Smooth muscle cell (in vitro differentiated cells): ENCODE data around the gene ACACA. TPM values are rescaled to one million over a fixed set of nuclear protein-coding genes. Genes with fewer than 3 reads are reported as not detected.

Experiments used
- DNase-seq: peaks from one replicate; lab custom pipeline; 2025; ENCODE audit not compliant: unreplicated experiment; lab: John Stamatoyannopoulos, UW
- H2AFZ ChIP-seq: fragments of 200-600 bp; sonication (generic); 2 replicates; pipeline ENCODE4 v1.6.0; 2016; ENCODE audit warnings: antibody characterized with exemption, low read depth, mild to moderate bottlenecking
- H3F3A ChIP-seq: fragments of 200-600 bp; sonication (generic); 2 replicates; pipeline ENCODE4 v1.6.0; 2017; ENCODE audit warnings: antibody characterized with exemption, low read depth
- H3K27ac ChIP-seq: fragments of 200-600 bp; sonication (generic); 2 replicates; pipeline ENCODE4 v1.5.1; 2016; ENCODE audit warnings: low read depth, mild to moderate bottlenecking
- H3K27me3 ChIP-seq: fragments of 200-600 bp; sonication (generic); 2 replicates; pipeline ENCODE4 v1.6.1; 2016; ENCODE audit warnings: low read depth, mild to moderate bottlenecking
- H3K36me3 ChIP-seq: fragments of 200-600 bp; sonication (generic); 2 replicates; pipeline ENCODE4 v1.5.1; 2016; ENCODE audit warnings: low read depth
- H3K4me1 ChIP-seq: fragments of 200-600 bp; sonication (generic); 2 replicates; pipeline ENCODE4 v1.5.1; 2016; ENCODE audit warnings: low read depth
- H3K4me2 ChIP-seq: fragments of 200-600 bp; sonication (generic); 2 replicates; pipeline ENCODE4 v1.6.0; 2016; ENCODE audit warnings: mild to moderate bottlenecking
- H3K4me3 ChIP-seq: fragments of 200-600 bp; sonication (generic); 2 replicates; pipeline ENCODE4 v1.5.1; 2016; ENCODE audit warnings: mild to moderate bottlenecking
- H3K79me2 ChIP-seq: fragments of 200-600 bp; sonication (generic); 2 replicates; pipeline ENCODE4 v1.6.0; 2016; ENCODE audit warnings: low read depth, mild to moderate bottlenecking
- H3K9ac ChIP-seq: fragments of 200-600 bp; sonication (generic); 2 replicates; pipeline ENCODE4 v1.6.0; 2016; ENCODE audit warnings: low read depth
- H3K9me3 ChIP-seq: fragments of 200-600 bp; sonication (generic); replicated peaks from 2 replicates; pipeline ENCODE4 v1.5.1; 2016; ENCODE audit warnings: low read depth
- H4K20me1 ChIP-seq: fragments of 200-600 bp; sonication (generic); 2 replicates; pipeline ENCODE4 v1.6.0; 2016; ENCODE audit warnings: low read depth
- CTCF ChIP-seq: fragments of 200-600 bp; sonication (generic); IDR thresholded peaks from 2 replicates; pipeline ENCODE4 v1.5.1; 2017; ENCODE audit warnings: borderline replicate concordance, mild to moderate bottlenecking, antibody characterized with exemption; ENCODE audit not compliant: insufficient read depth, poor library complexity, severe bottlenecking
- WGBS: methylation state at CpG from one replicate; pipeline ENCODE4 v1.1.7; 2016; ENCODE audit warnings: low lambda C conversion rate; 5-methylcytosine and 5-hydroxymethylcytosine counted together
- polyA plus RNA-seq: library from polyadenylated mRNA; unstranded; fragments of >200 nt; fragmentation: Nextera tagmentation; extraction: Ambion mirVana; gene quantifications from 2 replicates; pipeline ENCODE4 v1.2.1, GENCODE V29; 2016
- total RNA-seq: library from RNA; depleted of rRNA; stranded (reverse); fragments of >200 nt; gene quantifications from 2 replicates; pipeline ENCODE4 v1.2.3, GENCODE V29; 2014

Gene ACACA
- total and polyA plus RNA-seq, 2 experiments from 2014 or later: 16.4 to 33.9 TPM

GRCh38 chr17:37299257-37299980 is 107.2 kb downstream of the ACACA start:
- Histone ChIP-seq H3K4me3 (no peak overlapping the region), H2AFZ (peak overlapping the region; percentile 67), H3K9me3 (no peaks in the 10 kb centered on the region), H3K27me3 (no peaks in the 10 kb centered on the region), H3K27ac (peak overlapping the region; percentile 74), H3K79me2 (peaks cover 28% of the 10 kb centered on the region), H3K36me3 (no peaks in the 10 kb centered on the region), H4K20me1 (peaks cover 10% of the 10 kb centered on the region), H3K4me1 (peaks cover 37% of the 10 kb centered on the region), H3F3A (peaks cover 3% of the 10 kb centered on the region), H3K9ac (peak overlapping the region; percentile 4), H3K4me2 (peak overlapping the region; percentile 75)
- no peak for DNase-seq
- WGBS: 26% methylated on average over 7 of the region's 7 CpGs
- no peak for TF ChIP-seq CTCF

DNA sequence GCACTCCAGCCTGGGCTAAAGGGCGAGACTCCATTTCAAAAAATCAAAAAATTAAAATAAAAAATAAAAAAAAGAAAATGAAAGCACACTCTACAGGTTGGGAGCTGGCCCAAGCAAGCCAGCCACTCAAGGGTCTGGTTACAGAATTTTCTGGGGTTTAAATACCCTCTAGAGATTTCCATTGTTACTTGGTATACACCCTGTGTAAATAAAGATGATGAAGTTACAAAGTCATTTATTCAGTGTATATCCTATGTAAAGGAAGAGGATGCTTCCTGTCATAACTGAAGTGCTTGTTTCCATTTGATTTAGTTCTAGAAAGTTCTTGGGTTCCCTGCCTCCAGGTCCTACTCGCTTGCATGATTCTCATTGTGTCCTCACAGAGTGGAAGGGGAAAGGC is 110.7 kb downstream of the ACACA start:
- Histone ChIP-seq H3K4me1 (peaks cover 28% of the 10 kb centered on the region), H3K36me3 (no peaks in the 10 kb centered on the region), H3K9ac (no peak overlapping the region), H3K79me2 (peaks cover 54% of the 10 kb centered on the region), H3K4me3 (no peak overlapping the region), H3K27ac (no peak overlapping the region), H3F3A (no peaks in the 10 kb centered on the region), H3K9me3 (no peaks in the 10 kb centered on the region), H2AFZ (no peak overlapping the region), H4K20me1 (peaks cover 20% of the 10 kb centered on the region), H3K27me3 (no peaks in the 10 kb centered on the region), H3K4me2 (no peak overlapping the region)
- WGBS: 98% methylated on average over 2 of the region's 2 CpGs
- no peak for DNase-seq
- TF ChIP-seq CTCF: no peak

DNA sequence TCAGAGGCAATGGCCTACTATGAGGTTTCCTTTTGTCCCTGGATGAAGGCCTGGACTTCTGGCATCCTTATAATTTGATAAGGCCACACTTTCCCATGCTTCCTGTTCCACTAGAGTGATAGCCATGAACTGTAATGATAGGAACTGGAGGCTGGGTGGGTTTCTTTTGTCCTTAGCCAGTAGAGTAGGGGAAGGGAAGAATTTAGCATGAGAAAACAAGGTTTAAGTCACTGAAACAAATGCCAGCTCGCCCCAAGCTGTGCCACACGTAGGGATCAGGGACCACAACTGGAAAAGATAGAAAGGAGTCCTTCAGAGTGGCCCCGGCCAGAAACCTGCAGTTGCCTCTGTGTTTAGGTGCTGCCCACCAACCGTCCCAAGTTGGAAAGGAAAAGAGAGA is 111.7 kb downstream of the ACACA start:
- Histone ChIP-seq H3F3A (no peaks in the 10 kb centered on the region), H3K9me3 (no peaks in the 10 kb centered on the region), H3K79me2 (peaks cover 50% of the 10 kb centered on the region), H4K20me1 (peaks cover 25% of the 10 kb centered on the region), H3K4me1 (peaks cover 18% of the 10 kb centered on the region), H3K27ac (no peak overlapping the region), H3K4me3 (no peak overlapping the region), H3K4me2 (no peak overlapping the region), H3K36me3 (no peaks in the 10 kb centered on the region), H3K27me3 (no peaks in the 10 kb centered on the region), H3K9ac (no peak overlapping the region), H2AFZ (no peak overlapping the region)
- TF ChIP-seq CTCF: no peak
- 84% methylated on average over 4 of the region's 4 CpGs for WGBS
- no peak for DNase-seq

DNA sequence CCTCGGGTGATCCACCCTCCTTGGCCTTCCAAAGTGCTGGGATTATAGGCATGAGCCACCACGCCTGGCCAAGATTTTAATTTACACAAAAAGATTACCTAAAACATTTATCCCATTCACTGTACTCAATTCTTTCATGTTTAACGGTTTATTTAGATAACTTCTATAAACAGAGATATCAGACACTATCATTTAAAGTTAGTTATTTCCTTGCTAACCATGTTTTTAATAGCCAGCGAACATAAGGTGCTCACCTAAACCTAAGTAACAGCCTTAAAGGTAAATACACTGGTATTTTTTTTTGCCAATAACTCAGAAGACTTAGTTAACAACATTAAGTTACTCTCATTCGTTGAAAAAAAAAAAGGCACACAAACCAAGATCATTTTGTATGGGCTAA is 112.9 kb downstream of the ACACA start:
- Histone ChIP-seq H3K4me3 (no peak overlapping the region), H3F3A (no peaks in the 10 kb centered on the region), H4K20me1 (peaks cover 23% of the 10 kb centered on the region), H3K4me1 (peaks cover 7% of the 10 kb centered on the region), H3K27ac (no peak overlapping the region), H3K9ac (no peak overlapping the region), H3K4me2 (no peak overlapping the region), H3K9me3 (no peaks in the 10 kb centered on the region), H3K79me2 (peaks cover 43% of the 10 kb centered on the region), H3K36me3 (no peaks in the 10 kb centered on the region), H3K27me3 (no peaks in the 10 kb centered on the region), H2AFZ (no peak overlapping the region)
- WGBS: 84% methylated on average over 5 of the region's 5 CpGs
- DNase-seq: no peak
- no peak for TF ChIP-seq CTCF
